ENCODE results near the gene EPB41L4B.

DNA sequence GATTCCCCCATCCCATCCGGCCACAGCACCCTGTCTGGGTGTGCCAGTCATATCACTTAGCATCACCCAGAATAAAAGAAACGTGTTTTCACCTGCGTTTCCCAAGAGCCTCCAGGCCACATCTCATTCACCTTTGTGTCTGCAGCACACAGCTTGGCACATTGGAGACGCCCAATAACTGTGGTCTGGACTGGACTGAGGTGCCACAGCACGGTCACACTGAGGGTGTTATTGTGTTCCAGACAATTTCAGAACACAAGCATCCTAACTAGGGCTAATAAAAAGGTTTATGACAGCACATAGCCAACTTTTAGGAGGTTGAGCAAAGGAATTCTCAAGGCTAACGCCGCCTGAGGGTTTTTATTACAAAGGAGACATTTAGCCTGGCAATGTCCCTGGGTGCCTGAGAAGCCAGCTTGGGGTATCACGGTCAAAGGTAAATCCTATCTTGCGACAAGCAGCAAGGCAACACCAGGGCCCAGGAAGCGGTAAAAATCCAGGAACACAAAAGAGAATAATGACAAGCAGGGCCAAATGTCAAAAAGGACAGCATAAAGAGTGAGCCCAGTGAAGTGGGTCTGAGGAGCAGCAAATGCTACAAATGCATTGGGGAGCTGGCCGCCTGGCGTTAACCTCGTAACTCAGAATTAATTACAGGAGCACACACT is 3.4 kb downstream of the EPB41L4B start:
- TF ChIP-seq, protein P1, sequence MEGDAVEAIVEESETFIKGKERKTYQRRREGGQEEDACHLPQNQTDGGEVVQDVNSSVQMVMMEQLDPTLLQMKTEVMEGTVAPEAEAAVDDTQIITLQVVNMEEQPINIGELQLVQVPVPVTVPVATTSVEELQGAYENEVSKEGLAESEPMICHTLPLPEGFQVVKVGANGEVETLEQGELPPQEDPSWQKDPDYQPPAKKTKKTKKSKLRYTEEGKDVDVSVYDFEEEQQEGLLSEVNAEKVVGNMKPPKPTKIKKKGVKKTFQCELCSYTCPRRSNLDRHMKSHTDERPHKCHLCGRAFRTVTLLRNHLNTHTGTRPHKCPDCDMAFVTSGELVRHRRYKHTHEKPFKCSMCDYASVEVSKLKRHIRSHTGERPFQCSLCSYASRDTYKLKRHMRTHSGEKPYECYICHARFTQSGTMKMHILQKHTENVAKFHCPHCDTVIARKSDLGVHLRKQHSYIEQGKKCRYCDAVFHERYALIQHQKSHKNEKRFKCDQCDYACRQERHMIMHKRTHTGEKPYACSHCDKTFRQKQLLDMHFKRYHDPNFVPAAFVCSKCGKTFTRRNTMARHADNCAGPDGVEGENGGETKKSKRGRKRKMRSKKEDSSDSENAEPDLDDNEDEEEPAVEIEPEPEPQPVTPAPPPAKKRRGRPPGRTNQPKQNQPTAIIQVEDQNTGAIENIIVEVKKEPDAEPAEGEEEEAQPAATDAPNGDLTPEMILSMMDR (IDR thresholded peaks at IDR 0.05; ENCODE audit: low read length): no peak
- no peak for TF ChIP-seq EZH2 (IDR thresholded peaks at IDR 0.05; ENCODE audit: borderline replicate concordance, low read length)

Data from OCI-LY1 (cell line).